HG03520 (cell line): ENCODE measurements around the gene SRGAP2B.
"Not testable (repeated sequence)": the region's sequence is repeated elsewhere in the genome, so short reads cannot be mapped to it uniquely, and the experiment has no call there.

Experiments used
- ATAC-seq: cut with Tn5 transposase; IDR thresholded peaks from one replicate; pipeline ENCODE4 v1.9.1; 2021; ENCODE audit warnings: mild to moderate bottlenecking, moderate library complexity; ENCODE audit not compliant: unreplicated experiment

The SRGAP2B gene

DNA sequence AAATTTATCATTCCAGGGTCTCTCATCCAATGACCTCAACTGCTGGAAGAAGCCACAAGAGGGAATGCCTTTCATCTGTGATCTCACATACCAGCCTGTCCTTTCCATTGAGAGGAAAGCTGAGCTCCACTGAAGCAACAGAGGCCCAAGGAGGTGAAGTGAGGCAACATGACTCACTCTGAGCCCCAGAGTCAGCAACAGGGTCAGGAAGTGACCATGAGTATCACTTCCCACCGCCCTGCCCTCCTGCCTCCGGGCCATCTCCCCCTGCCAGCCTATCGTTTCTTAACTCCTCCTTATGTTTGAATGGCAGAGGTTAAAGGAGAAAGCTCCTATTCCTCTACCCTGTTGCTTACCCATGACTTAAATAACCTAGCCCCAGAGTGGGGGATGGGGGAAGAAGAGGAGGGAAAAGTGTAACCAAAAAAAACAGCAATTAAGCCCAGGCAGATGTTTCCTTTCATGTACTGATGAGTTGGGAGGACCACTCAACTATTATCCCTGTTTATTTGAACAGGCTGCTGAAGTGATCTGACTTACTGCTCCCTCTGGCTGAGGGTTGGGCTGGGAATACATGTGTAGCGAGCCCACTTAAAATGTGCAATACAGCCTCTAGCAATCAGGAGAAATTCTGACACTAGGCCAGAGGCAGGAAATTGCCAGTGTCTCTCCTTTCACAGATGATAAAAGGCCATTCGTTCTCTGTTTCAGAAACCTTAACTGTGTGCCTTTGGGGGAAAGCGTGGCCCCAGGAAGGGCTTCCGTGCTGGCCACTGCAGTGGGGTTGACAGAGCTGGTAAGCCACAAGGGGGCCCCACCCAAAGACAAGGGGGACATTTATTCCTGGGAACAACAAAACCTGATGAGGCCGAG lies 177.7 kb downstream of the SRGAP2B start:
- ATAC-seq = not testable (repeated sequence)

DNA sequence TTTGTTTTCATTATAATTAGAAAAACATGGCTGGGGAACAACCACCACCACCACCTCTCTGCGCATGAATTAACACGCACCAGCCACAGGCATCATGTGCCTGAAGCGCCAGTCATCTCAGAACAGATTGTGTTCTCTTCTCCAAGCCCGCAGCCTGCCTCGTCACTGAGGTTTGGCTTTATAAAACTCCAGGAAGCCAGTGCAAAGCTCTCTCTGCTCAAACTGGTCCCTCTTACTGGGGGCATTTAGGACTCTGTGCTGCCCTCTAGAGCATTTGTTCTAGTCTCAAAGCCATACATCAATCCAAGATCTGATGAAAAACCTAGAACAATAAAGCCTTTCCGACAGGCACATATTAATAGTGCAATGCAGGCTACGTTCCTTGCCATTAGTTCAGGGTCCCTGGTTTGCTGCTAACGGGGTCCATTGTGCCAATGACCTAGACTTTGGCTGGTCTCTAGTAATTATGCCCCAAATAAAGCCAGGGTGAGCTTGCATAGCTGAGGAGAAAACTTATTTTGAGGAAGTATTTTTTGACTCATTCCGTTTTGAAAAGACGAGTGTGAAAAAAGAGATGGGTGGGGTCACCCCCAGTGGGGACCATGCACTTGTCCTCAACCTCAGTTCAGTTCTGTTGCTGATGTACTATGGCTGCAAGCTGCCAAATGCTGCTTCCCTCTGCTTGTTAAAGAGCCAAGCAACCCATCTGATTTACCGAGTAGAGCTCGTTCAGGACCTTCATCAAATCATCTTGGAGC lies 181.0 kb downstream of the SRGAP2B start:
- peak; percentile 65 for ATAC-seq

GRCh38 chr1:144913458-144913857 lies 181.7 kb downstream of the SRGAP2B start:
- not testable (repeated sequence) for ATAC-seq

DNA sequence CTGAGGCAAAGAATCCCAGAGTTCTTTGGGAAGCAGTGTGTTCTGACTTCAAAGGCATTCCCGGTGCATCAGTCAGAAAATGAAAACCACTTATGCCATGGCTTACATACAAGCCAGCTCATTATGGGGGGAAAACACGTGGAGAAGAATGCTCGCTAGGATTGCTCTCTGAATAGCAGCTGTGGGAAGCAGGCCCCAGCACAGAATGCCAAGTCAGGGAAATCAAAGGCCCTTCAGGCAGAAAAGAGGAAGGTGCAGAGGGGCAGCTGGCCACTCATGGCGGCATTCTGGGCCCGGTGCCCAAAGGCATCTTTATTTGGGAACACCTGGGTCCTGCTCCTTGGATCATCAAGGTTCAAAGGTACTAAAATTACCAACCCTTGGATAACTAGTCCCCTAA lies 184.4 kb downstream of the SRGAP2B start:
- ATAC-seq = not testable (repeated sequence)

DNA sequence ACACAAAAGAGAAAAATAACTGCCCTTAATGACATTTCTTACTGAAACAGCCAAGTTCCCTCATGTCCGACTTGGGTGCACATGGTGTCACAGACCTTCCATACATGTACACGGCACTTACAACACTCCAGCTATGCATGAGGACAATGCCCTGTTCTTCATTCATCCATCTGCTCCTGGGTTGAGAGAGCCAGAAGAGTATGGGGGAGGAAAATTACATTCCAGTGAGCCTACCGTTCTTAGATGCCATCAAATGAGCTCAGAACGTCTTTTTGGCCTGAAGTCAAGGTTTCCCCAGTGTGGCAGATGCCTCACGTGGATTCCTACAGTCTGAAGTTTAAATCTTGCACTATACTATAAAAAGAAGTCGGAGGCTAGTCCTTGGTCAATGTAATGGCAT lies 194.3 kb downstream of the SRGAP2B start:
- ATAC-seq = not testable (repeated sequence)

DNA sequence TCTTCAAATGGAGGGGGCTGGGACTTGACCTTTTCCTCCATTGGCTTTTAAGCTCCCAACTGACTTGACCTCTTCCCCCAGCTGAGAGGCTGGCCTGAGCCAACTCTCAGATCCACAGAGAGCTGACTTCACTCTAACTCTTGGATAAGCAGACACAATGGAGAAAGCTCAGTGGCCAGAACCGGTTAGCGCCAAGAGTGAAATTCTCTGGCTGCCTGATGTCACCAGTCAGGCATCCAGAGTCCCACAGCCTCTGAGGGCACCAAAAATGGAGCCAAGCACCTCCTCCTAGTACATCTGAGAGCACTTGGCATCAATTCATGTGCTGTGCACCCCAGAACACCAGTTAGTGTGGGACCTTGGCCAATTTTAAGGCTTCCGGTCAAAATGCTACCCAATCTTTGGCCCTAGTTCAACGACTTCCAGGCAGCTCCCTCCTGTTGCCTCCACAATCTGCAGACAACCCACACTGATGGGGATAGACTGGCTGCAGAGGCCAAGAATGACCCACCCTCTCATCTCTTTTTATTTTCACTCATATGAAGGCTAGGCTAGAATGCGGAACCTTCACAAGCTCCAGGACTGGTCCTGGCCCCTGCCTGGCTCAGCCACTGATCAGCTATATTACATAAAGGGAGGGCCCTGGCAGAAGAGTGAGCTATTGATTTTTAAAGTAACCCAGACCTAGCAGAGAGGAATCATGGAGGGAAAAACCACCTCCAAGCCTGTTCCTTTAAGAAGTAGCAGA lies 200.5 kb downstream of the SRGAP2B start:
- ATAC-seq = not testable (repeated sequence)

DNA sequence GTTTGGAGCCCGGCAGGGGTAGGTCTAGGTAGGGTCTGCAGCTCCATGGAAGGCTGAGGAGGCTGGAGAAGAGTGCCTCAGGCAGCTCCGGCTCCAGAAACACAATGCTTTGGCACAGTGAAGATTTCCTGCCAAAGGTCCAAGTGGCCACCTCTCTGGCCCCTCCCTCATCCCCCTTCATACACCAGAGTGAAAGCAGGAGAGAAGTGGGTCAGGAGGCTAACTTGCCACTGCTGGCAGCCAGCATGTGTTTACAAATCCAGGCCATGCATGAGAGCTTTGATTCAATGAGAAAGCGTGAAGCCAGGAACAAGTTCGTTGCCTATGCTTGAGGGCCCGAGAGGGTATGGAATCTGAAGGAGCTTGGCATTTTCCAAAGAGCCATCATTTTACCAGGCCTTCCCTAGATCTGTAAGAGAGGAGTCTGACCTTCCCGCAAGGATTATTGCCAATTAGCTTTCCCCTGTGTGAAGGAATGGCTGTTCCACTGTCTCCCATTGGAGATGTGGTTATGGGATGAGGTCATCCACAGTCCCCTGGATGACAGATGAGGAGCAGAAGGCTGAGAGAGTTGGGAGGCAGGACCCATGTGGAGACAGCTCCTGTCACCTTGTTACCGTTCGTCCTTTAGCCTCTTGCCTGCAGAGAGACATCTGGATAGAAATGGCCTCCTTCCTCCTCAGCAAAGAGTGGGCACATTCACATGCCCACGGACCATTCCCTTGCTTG lies 201.3 kb downstream of the SRGAP2B start:
- not testable (repeated sequence) for ATAC-seq

DNA sequence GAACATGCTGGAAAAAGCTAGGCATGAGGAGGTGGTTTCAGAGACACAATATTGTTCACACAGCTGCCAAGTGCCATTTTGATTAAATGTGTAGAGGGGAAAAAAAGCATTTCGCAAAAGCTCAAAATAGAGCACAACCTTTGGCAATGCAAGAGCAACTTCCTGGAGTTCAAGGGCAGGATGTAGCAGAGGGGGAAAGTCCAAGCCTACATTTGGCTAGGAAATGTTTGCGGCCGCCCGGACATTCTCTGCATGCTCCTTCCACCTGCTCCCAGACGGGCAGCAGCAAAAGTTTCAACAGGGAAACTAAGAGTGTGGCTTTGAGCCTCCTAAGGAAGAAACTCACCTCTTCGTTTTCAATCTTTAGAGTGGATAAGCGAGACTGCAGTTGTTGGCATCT lies 202.1 kb downstream of the SRGAP2B start:
- ATAC-seq = not testable (repeated sequence)

GRCh38 chr1:144889450-144890115 lies 205.5 kb downstream of the SRGAP2B start:
- ATAC-seq = not testable (repeated sequence)

DNA sequence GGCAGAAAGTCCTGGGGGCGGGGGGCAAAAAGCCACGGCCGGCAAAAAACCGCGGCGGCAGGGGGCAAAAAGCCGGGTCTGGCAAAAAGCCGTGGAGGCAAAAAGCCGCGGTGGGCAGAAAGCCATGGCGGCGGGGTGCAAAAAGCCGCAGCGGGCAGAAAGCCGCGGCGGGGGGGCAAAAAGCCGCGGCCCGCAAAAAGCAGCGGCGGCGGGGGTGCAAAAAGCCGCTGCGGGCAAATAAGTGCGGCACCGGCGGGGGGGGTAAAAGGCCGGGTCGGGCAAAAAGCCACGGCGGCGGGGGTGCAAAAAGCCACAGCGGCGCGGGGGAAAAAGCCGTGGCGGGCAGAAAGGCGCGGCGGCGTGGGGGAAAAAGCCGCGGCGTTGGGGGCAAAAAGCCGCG lies 212.1 kb downstream of the SRGAP2B start:
- not testable (repeated sequence) for ATAC-seq

- not testable (repeated sequence) for ATAC-seq
These were observed 212.8 kb downstream of the SRGAP2B start for GRCh38 chr1:144882343-144882742.

GRCh38 chr1:144858607-144859006 lies 236.5 kb downstream of the SRGAP2B start:
- ATAC-seq = not testable (repeated sequence)
